Nephron progenitor cell (in vitro differentiated cells): ENCODE measurements around the gene KANTR.

ENCODE experiments used
- DNase-seq: peaks from one replicate; pipeline ENCODE4 v3.0.0; 2021
- H3K27ac Mint-ChIP-seq: 2 replicates; pipeline ENCODE4 v1.8.0; 2021; ENCODE audit warnings: mild to moderate bottlenecking, moderate library complexity, mixed read lengths
- H3K27me3 Mint-ChIP-seq: 2 replicates; pipeline ENCODE4 v1.8.0; 2021; ENCODE audit warnings: mild to moderate bottlenecking, low read depth, mixed read lengths; ENCODE audit not compliant: poor library complexity
- H3K36me3 Mint-ChIP-seq: 2 replicates; pipeline ENCODE4 v1.8.0; 2021; ENCODE audit warnings: low read depth, mixed read lengths
- H3K4me1 Mint-ChIP-seq: 2 replicates; pipeline ENCODE4 v1.8.0; 2021; ENCODE audit warnings: mixed read lengths
- H3K4me3 Mint-ChIP-seq: 2 replicates; pipeline ENCODE4 v1.8.0; 2021; ENCODE audit warnings: mild to moderate bottlenecking, moderate library complexity, mixed read lengths
- H3K9me3 Mint-ChIP-seq: 2 replicates; pipeline ENCODE4 v1.8.0; 2021; ENCODE audit warnings: mild to moderate bottlenecking, moderate library complexity, mixed read lengths
- TF ChIP-seq, protein P1 (sequence below): fragments of 200-600 bp; sonication (generic); IDR thresholded peaks from 2 replicates; pipeline ENCODE4 v1.5.0; 2021; ENCODE audit warnings: antibody characterized with exemption

The KANTR gene

GRCh38 chrX:53166103-53166502 lies 72.2 kb downstream of the KANTR start:
- Mint-ChIP-seq H3K27ac (no peak overlapping the region), H3K4me3 (no peak overlapping the region), H3K27me3 (no peaks in the 10 kb centered on the region), H3K36me3 (peaks cover 24% of the 10 kb centered on the region), H3K9me3 (peaks cover 34% of the 10 kb centered on the region), H3K4me1 (peaks cover 24% of the 10 kb centered on the region)
- TF ChIP-seq, protein P1, sequence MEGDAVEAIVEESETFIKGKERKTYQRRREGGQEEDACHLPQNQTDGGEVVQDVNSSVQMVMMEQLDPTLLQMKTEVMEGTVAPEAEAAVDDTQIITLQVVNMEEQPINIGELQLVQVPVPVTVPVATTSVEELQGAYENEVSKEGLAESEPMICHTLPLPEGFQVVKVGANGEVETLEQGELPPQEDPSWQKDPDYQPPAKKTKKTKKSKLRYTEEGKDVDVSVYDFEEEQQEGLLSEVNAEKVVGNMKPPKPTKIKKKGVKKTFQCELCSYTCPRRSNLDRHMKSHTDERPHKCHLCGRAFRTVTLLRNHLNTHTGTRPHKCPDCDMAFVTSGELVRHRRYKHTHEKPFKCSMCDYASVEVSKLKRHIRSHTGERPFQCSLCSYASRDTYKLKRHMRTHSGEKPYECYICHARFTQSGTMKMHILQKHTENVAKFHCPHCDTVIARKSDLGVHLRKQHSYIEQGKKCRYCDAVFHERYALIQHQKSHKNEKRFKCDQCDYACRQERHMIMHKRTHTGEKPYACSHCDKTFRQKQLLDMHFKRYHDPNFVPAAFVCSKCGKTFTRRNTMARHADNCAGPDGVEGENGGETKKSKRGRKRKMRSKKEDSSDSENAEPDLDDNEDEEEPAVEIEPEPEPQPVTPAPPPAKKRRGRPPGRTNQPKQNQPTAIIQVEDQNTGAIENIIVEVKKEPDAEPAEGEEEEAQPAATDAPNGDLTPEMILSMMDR, result no peak
- no peak for DNase-seq

GRCh38 chrX:53171356-53171755 lies 77.4 kb downstream of the KANTR start:
- H3K27ac Mint-ChIP-seq, result no peak overlapping the region
- H3K36me3 Mint-ChIP-seq, result peaks cover 43% of the 10 kb centered on the region

More at GRCh38 chrX:53171356-53171755, 77.4 kb downstream of the KANTR start:
- Mint-ChIP-seq H3K4me1 (peaks cover 7% of the 10 kb centered on the region), H3K27me3 (no peaks in the 10 kb centered on the region), H3K9me3 (peaks cover 65% of the 10 kb centered on the region), H3K4me3 (no peak overlapping the region)
- TF ChIP-seq, protein P1, result no peak
- DNase-seq, result no peak
